Measurements from ENCODE around the gene EGFL7.

Gene EGFL7

DNA sequence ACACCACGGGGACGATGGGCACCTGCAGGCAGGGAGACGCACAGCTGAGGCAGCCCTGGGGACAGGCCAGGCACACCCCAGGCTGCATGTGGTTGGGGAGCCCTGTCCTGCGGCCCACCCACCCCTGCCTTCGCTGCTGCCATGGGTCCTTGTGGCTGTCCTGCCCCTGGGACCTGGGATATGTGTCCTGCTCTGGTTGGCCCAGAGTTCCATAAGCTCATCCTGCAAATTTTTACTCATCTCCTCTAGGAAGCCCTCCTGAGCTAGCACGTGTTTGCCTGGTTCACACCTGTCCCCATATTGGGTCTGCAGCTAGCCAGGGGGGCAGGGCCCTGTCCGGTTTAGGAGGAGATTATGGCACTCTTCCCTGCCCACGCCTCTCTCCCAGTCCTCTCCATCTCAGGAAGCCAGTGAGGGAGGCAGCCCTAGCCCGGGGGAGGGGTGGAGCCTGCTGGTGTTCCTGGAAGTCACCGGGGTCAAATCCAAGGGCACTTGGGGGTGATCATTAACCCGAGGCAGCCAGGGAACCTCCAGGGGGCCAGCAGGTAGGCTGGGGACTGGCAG, 12.2 kb downstream of the EGFL7 start:
- DNase-seq, result no peak

DNA sequence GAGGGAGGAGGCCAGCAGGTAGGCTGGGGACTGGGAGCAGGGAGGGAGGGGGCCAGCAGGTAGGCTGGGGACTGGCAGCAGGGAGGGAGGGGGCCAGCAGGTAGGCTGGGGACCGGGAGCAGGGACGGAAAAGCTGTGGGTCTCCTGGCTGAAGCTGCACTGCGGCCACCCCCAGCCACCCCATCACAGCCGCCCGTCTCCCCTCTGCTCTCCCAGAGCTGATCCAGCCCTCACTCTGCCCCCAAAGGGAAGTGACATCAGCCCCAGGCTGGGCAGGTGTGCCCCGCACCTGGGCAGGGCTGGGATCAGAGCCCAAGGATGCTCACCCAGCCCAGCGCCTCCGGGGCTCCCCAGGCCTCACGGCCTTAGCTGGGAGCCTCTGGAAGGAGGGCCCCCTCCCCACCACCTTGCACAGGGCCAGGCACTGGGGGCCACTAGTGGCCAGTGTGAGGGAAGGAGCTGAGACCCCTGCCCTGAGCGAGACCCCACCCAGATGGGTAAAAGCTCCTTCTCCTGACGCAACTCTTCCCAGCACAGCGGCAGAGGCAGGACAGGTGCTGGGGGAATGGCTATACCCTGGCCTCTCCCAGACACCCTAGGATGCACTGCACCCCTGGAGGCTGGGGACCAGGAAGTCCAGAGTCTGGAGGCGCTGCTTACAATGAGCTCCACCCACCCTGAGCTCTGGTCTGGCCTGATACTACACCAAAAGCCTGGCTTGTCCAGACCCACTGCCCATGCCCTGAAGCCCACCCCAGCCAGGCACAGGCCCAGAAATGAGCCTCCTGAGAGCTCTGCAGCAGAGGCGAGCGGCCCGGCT, 13.0 kb downstream of the EGFL7 start:
- DNase-seq, result no peak

DNA sequence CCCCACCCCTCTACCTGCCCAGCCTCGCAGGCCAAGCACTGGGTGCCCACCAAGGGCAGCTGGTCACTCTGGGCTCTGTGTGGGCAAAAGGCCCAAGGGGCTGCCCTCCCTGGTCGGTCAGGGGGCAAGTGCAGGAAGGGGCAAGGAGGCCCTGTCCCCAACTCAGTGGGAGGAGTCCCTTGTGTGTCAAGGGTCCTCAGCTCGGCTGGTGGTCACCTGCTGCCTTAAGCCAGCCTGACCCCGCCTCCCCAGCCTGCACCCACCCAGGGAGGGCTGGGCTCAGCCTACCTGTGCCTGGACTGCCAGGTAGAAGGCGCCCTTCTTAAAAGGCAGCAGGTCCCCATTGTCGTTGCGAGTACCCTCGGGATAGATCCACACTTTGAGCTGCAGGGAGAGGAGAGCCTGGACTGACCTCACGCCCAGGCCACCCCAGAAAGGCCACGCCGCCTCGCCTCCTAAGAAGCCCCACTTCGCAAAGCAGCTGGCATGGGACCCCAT, 13.6 kb downstream of the EGFL7 start:
- no peak for DNase-seq

DNA sequence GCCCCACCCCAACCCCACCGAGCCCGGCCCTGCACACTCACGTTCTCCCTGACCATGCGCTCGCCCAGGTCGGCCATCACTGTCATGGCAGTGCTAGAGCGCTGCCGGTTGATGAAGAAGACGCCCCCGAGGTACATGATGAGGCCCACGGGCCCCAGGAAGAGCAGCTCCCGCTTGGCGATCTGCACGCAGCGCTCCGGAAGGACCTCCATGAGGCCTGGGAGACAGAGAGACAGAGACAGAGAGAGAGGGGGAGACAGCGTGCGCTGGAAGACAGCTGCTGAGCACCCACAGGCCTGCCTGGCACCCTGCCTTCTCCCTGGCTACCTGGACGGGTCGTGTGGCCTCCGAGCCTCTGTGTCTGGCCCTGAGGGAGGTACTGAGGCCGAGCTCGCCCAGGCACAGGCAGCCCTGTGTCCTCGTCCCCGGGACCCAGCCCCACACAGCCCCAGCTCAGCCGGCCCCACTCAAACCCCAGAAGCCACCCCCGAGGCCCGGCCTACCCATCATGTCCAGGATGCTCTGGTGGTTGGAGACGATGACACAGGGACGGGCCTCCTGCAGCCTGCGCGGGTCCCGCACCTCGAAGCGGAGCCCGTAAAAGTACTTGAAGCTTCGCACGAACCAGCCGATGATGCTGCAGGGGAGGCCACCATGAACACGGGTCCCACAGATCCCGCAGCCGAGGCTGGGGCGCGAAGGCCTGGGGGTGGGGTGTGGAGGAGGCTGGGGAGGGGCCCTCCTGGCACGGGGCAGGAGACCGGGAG, 14.4 kb downstream of the EGFL7 start:
- DNase-seq, result no peak

DNA sequence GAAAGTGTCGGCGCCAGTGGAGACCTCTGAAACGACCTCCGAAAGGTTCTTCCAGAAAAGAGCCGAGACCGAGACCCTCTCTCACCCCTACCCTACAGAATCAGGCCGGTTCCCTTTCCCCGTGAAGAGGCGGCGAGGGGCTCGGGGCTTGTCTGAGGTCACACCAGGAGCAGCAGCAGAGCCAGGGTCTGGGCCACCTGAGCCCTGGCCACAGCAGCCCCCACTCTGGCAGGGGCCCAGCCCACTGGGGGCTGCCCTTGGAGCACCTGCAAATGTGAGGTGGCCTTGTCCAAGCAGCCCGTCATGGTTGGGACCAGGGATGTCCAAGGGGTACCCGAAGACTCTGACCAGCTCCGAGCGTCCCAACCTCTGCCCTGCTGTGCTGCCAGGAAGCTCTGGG, 15.3 kb downstream of the EGFL7 start:
- DNase-seq, result no peak

DNA sequence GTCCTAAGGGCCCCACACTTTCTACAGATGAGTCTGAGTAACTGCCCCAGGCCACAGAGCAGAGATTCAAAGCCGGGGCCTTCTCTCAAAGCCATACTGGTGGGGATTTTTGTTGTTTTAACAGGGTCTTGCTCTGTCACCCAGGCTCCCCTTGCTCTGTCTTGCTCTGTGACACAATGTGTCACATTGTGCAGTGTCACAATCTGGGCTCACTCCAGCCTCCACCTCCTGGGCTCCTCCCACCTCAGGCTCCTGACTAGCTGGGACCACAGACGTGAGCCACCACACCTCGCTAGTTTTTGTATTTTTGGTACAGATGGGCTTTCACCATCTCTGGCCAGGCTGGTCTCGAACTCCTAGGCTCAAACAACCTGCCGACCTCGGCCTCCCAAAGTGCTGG, 15.9 kb downstream of the EGFL7 start:
- DNase-seq, result no peak

DNA sequence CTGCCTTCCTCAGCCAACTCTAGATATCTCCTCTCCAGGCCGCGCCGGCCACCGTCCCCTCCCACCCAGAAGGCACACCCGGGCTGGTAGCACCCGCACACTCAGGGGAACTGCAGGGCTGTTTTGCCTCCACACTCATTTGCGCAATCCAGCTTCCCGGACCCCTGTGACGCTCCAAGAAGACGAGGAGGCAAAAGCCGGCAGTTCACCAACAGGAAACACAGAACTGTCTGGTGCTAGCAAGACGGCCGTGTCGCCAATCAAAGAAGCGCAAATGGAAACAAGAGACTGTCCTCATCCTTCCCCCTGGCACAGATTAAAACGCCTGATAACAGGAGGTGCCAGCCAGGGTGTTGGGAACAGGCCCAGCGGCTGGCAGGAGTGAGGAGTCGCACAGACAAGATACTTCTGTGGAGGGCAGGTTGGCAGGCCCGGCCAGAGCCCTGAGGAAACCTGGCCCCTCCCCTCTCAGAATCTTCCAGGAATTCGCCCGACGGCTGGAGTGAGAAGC, 16.8 kb downstream of the EGFL7 start:
- no peak for DNase-seq

DNA sequence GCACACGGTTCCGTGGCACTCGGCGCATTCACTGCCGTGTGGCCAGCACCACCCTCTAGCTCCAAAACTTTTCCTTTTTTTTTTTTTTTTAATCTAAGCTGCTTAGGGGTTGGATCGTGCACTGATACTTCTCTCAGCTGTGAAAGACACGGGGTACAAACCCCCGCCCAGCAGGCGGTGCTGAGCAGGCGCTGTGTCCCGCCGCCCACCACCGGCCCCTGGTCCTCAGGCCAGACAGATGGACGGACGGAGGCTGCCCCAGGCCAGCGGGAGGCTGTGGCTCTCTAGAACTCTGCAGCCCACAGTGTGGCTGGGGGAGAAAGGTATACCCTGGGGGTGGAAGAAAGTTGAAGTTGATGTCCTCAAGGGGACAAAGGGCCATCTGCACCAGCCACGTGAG, 18.3 kb downstream of the EGFL7 start:
- no peak for DNase-seq

DNA sequence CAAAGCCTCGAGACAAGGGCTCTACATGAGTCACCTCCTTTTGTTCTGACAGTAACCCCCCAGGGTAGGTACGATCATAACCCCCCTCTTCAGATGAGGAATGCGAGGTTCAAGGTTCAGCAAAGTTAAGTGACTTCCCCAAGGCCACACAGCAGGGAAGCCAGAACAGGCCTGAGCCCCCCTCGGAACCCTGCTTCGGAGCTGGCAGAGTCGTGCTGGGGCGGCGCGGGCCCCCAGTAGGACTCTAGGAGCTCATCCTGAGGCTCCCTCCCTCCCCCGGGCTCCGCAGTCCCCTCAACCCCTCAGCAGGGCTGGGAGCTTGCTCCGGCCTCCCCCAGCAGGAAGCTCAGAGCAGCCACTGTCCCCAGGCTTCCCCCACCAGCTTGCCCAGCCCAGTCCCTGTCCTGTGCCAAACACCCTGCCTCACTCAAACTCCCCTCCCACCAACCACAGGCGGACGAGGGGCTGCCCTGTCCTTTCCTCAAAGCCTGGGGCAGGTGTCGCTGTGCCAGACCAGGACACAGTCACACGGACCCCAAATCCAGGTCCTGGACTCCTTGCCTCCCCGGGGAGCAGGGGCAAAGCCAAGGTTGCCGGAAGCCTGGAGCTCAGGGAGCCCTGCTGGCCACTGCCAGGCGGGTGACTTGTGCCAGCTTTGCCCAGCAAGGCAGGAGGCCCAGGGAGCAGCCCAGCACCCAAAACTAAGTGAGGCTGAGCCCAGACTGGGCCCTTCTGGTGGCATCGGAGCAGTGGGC, 19.4 kb downstream of the EGFL7 start:
- no peak for DNase-seq

DNA sequence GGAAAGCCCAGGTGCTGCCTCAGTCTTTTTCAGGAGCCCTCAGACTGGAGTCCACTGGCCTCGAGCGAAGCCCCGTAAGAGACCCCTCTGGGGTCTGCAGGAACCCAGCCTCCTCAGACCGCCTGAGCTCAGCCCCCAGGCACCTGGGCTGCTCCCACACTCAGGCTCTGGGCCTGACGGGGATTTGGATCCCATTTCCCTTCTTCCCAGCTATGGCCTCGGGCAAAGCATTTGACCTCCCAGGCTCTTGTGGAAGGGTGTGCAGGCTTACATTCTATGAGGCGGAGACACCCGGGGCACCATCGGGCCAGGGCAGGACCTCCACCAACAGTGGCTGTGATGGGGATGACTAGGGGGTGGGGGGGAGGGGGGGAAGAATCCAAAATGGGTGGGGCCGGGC, 20.0 kb downstream of the EGFL7 start:
- no peak for DNase-seq

DNA sequence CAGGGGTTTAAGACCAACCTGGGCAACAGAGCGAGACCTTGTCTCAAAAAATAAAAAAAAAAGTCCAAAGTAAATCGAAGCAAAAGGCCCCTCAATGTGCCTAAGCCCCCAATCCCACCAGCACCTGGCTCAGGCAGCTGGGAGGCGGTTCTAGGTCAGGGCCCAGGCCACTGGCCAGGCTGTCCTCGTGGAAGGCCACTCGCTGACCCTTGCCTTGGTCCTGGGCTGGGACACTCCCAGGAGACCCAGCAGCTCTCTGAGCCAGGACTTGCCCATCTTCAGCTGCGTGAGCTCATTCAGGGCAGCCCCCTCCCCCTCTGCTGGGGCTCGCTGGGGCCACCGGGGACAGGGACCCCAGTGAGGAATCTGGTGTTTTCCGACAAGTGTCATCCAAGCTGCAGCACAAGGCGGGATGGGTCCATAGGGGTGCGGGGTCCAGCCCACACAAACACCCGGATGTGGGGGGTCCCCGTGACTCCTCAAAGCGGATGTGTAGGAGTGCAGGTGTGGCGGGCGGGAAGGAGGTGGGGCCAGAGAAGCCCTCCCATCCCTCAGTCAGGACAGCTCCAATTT, 20.5 kb downstream of the EGFL7 start:
- no peak for DNase-seq

DNA sequence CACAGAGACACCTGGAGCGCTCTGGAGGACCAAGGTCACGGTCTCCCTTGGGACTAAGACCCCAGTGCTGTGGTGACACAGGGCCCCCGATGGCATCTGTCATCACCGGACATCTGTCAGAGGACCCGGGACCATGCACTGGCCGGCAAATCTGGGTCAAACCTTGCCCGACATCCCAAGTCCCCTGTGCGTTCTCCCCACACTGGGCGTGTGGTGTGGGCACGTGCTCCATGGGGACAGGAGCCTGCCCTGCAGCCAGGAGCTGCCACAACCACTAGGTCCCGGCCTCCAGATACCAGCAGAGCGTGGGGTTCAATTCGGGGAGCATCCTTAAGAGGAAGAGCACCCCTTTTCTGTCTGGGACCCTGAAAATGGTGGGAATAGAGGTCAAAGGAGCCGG, 21.0 kb downstream of the EGFL7 start:
- no peak for DNase-seq

DNA sequence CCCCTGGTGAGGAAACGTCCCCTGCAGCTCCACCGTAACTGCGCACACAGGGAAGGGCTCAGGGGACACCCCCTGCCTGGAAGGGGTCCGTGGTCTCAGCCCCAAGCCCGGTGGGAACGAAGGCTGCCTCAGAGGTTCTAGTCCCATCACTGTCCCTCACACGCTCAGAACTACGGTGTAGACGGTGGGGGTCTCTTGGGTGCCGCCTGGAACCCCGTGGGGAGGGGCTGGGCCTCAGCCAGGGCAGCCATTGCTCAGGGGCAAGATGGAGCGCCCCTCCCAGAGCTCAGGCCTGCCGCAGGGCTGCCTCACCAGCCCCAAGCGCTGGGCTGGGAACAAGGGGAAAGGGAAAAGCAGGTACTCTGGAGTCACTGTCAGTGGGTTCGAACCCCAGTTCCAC, 21.6 kb downstream of the EGFL7 start:
- no peak for DNase-seq

DNA sequence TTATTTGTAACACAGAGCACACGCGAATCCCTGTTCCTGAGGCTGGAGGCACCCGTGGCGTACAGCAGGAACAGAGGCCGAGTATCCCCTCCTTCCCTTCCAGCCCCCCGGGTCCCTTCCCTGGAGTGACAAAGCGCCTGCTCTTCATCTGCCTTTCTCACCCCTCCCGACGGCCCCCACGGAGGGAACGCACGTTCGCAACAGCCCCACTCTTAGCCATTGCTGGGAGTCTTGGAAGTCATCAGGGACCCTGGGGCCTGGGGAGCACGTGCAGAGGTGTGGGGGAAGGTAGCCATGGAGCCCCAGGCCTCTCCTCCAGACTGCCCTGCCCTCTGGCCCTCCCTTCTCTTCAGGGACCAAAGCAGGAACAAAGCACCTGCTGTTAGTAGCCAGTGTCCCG, 22.1 kb downstream of the EGFL7 start:
- DNase-seq, result no peak

DNA sequence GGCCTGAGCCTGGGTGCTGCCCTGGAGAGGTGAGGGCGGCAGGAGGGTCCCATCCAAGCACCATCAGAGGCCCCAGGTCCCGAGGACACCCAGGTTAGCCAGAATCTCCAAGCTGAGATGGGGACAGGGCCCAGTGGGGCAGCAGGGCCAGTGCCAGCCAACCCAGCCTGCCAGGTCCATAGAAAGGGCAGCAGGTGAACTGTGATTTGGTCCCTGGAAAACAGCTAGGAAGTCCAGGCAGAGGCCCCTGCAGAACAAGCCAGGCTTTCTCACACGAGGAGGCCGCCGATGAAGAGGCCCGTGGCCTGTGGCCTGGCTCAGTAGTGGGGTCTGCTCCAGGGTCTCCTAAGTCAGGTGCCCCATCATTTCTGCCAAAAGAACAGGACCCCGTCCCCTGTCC, 22.5 kb downstream of the EGFL7 start:
- no peak for DNase-seq

DNA sequence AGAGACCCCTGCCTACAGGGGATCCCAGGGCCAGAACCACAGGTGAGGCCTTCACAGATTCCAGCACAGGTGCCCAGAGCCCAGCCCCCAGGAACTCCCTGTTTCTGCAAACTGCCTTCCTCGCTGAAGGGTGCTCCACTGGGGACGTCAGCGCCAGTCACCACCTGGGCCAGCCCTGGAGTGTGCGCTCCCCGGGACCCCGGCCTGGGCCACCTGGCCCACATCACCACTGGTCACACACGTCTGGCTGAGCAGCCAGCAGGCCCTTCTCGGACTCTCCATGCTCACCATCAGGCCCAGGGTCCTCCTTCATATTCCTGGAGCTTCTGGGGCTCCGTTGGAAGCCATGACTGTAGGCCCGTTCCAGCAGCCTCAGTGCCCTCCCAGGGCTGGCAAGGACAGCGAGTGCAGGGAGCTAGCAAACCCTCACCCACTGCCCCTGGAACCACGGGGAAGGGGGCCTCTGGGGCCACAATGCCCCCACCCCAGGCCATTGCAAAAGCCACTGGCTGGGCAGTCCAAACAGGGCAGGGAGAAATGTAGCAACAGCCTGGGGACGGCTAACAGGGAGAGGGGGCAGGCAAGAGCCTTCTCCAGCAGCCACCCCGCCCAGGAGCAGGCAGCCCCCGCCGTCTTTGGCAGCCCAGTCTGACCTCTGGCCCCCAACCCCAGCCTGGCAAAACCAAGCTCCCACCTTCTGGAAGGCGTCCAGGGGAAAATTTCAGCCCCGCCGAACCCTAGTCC, 23.2 kb downstream of the EGFL7 start:
- no peak for DNase-seq

DNA sequence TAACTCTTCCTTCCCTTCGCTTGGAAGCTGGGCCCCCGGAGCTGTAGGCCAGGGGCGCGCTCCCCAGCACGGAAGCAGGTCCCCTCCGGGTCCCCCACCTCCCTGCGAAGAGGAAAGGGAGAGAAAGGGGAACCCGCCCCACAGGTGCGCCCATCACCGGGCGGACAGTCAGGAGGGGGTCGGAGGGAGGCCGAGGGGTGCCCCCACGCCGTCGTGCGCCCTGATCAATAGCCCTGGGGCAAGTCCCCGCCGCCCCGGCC, 23.7 kb downstream of the EGFL7 start:
- DNase-seq, result no peak

DNA sequence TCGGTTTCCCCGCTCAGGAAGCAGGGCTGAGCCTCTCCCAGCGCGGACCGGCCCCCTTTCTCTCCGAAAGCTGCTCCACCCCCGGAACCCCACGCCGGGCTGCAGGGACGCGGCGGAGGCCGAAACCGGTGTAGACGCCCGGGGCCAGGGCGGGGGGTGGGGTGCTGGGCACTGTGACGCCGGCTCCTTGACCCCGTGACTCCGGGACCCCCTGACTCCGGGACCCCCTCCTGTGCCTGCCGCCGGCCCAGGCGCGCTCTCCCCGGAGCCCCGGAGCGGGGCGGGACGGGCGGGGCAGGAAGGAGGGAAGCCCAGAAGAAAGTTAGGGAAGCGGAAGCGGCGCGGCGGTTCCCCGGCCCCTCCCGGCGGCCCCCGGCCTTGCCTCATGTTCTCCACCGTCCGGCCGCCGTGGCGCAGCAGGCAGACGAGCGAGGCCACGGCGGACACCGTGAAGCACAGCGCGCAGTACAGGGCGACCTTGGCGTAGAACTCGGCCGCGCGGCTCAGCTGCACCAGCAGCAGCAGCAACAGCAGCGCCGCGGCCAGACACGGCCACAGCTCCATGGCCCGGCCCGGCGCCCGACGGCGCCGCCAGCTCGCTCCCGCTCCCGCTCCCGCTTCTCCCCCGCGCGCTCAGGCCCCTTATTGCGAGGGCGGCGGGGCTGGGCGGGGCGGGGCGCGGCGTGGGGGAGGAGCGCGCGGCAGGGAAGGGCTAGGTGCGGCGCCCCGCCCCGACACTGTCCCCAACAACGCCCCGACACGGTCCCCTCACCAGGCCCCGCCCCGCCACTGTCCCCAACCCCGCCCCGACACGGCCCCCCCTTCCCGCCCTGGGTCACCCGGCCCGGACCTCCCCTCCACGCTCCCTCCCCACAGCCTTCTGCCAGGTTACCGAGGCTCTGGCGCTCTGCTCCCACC, 24.3 kb downstream of the EGFL7 start, which contains the start of gene AGPAT2:
AGPAT2 (minus strand) TSS at position 664 of the 918 bp plus-strand sequence; CDS start at position 564, 100 bp downstream.
- DNase-seq, result peak; percentile 23

DNA sequence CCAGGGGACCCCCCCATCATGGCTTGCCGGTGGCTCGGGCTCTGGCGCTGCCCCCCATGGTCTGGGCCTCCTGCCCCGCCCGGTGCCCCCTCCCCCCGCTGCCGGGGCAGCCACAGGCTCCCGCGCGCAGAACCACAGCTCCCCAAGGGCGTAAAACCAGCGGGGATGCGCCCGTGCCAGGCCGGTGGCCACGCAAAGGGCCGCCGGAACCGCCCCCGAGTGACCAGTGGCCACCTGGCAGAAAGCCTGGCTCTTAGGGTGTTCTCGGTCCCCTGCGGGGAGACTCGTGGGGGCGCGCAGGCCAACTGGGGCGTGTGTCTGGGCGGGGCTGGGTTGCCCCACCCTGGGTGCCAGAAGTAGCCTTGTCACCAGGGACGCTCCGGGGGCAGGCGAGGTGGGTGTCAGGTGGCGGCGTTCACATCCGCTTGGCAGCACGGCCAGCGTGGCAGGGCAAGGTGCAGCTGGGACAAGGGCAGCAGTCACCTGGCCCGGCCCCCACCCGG, 25.1 kb downstream of the EGFL7 start:
- no peak for DNase-seq

DNA sequence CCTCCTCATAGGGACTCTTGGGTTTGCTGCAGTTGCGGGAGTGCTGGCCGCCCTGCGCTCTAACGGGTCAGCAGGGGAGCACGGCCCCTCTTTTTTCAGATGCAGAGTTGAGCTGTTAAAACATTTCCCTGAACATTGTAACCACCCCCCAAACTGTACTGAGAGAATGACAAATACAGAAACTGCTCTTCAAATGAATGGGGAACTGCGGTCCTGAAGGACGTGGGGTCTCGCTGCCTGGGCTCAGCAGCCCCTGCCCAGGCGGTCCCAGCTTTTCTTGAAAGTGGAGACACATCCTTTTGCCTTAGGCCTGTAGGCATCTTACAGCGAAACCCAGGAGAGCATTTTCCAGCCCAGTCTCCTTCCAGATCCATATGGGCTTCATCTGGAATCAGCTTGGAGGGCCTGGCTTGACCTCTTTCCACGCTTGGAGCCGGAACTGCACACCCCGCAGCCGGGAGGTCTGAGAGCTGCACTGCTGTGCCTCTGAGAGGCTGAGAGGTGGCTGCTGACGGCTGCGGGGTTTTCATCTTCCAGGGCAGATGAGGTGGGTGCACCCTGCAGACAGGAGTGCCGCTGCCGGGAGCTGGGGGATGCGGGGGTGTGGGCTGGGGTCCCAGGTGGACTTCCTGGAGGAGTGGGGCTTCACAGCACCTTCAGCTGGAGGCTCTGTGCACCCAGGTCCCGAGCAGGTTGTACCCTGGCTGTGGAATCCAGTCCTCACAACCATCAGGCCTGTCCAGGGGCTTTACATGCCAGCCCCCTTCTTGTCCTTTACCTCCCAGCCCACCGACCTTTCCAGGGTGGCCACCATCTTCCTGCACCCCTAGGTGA, 25.8 kb downstream of the EGFL7 start:
- DNase-seq, result no peak

All from central memory CD4-positive, alpha-beta T cell (primary cell).